ENCODE results near the gene TMEM30B. TPM values are rescaled to one million over a fixed set of nuclear protein-coding genes. Genes with fewer than 3 reads are reported as not detected.
"Not testable (repeated sequence)": the region's sequence is repeated elsewhere in the genome, so short reads cannot be mapped to it uniquely, and the experiment has no call there.

The TMEM30B gene
- total and polyA plus RNA-seq, 10 of the 15 experiments (the other 5 are each of a cell fraction or from before 2014, with no cell fraction given) = 0.10 TPM; not detected in 9

- in situ Hi-C loops (cut with MboI); H3K9ac ChIP-seq (ENCODE audit: control insufficient read depth, insufficient read depth, low read length); H2AFZ ChIP-seq (ENCODE audit: control insufficient read depth, low read depth, low read length); H3K79me2 ChIP-seq (ENCODE audit: control insufficient read depth, insufficient read depth, low read length); H3K4me1 ChIP-seq (ENCODE audit: control insufficient read depth, insufficient read depth, low read length); CTCF ChIA-PET; H3K36me3 ChIP-seq (ENCODE audit: control insufficient read depth in 2 of 2, insufficient read depth in 2 of 2, low read length in 1 of 2); H3K4me2 ChIP-seq (ENCODE audit: control insufficient read depth, insufficient read depth); RAD21 ChIA-PET (ENCODE audit: unreplicated experiment); ATAC-seq; DNase-seq (ENCODE audit: low read depth, low spot score); H4K20me1 ChIP-seq (ENCODE audit: control insufficient read depth, insufficient read depth); intact Hi-C loops (cut with micrococcal nuclease; ENCODE audit: unreplicated experiment); BruUV-seq (replicated peaks); H3K27ac ChIP-seq (ENCODE audit: control insufficient read depth, insufficient read depth); H3K9me3 ChIP-seq (replicated peaks; ENCODE audit: control insufficient read depth, insufficient read depth, low read length); H3K4me3 ChIP-seq; FAIRE-seq; POLR2A ChIA-PET; H3K27me3 ChIP-seq (replicated peaks in 1 of 2; ENCODE audit: control insufficient read depth in 2 of 2, insufficient read depth in 2 of 2, low read length in 1 of 2); SMC1A ChIA-PET (ENCODE audit: uncharacterized antibody, unreplicated experiment): not testable (repeated sequence)
- WGBS (ENCODE audit: insufficient coverage, insufficient replicate concordance, low lambda C conversion rate, missing lambda C conversion rate) = 50% methylated on average over 10 of the region's 10 CpGs
These were observed 41.9 kb downstream of the TMEM30B start for GRCh38 chr14:61239285-61239684.

DNA sequence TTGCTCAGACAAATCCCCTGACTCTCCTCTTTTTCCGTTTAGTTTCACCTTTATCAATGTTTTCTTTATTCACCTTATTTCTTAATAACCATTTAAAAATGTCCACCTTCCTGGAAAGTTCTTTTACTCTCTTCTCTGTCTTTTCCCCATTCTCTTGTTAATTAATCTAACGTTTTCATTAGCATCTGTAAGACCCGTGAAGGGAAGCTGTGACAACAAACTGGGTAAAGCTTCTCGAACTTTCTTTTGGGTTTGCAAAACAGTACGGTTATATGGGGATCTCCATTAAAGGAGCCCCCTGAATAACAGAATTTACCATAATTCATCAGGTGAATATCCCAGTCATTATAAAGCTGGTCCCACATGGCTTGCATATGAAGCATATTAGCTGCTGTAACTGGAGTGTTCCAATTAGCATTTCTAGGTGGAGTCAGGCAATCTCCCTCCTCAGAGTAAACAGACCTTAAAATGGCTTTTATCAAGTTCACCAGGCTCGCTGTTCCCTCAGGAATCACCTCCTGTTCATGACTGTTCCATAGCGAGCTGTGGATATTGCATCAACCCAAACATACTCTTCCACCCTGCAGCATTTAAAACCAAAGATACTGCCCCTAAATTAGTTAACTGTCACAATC, 42.4 kb downstream of the TMEM30B start:
- BruUV-seq (replicated peaks) = no TSS peak
- DNase-seq (ENCODE audit: low read depth, low spot score) = no peak
- POLR2A ChIA-PET = no interaction called here
- no peaks in the 10 kb centered on the region for H4K20me1 ChIP-seq (ENCODE audit: control insufficient read depth, insufficient read depth)
- in situ Hi-C loops (cut with MboI) (no loop called here), intact Hi-C loops (cut with micrococcal nuclease; ENCODE audit: unreplicated experiment) (no loop called here)
- RAD21 ChIA-PET (ENCODE audit: unreplicated experiment) = no interaction called here
- H3K79me2 ChIP-seq (ENCODE audit: control insufficient read depth, insufficient read depth, low read length) = no peaks in the 10 kb centered on the region
- no peak overlapping the region for H3K27ac ChIP-seq (ENCODE audit: control insufficient read depth, insufficient read depth)
- CTCF ChIA-PET = no interaction called here
- H2AFZ ChIP-seq (ENCODE audit: control insufficient read depth, low read depth, low read length) = no peak overlapping the region
- TF ChIP-seq, protein P1, sequence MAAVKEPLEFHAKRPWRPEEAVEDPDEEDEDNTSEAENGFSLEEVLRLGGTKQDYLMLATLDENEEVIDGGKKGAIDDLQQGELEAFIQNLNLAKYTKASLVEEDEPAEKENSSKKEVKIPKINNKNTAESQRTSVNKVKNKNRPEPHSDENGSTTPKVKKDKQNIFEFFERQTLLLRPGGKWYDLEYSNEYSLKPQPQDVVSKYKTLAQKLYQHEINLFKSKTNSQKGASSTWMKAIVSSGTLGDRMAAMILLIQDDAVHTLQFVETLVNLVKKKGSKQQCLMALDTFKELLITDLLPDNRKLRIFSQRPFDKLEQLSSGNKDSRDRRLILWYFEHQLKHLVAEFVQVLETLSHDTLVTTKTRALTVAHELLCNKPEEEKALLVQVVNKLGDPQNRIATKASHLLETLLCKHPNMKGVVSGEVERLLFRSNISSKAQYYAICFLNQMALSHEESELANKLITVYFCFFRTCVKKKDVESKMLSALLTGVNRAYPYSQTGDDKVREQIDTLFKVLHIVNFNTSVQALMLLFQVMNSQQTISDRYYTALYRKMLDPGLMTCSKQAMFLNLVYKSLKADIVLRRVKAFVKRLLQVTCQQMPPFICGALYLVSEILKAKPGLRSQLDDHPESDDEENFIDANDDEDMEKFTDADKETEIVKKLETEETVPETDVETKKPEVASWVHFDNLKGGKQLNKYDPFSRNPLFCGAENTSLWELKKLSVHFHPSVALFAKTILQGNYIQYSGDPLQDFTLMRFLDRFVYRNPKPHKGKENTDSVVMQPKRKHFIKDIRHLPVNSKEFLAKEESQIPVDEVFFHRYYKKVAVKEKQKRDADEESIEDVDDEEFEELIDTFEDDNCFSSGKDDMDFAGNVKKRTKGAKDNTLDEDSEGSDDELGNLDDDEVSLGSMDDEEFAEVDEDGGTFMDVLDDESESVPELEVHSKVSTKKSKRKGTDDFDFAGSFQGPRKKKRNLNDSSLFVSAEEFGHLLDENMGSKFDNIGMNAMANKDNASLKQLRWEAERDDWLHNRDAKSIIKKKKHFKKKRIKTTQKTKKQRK (IDR thresholded peaks at IDR 0.05; ENCODE audit: low read depth, low read length) = no peak
- TF ChIP-seq PML (IDR thresholded peaks at IDR 0.05; ENCODE audit: low read length) = no peak
- no peak for TF ChIP-seq TCF7 (IDR thresholded peaks at IDR 0.05; ENCODE audit: borderline replicate concordance)
- TF ChIP-seq RB1 (IDR thresholded peaks at IDR 0.05; ENCODE audit: borderline replicate concordance) = no peak
- TF ChIP-seq BACH1 (IDR thresholded peaks at IDR 0.05; ENCODE audit: borderline replicate concordance) = no peak
- no peak for ATAC-seq
- no peaks in the 10 kb centered on the region for H3K36me3 ChIP-seq (ENCODE audit: control insufficient read depth in 2 of 2, insufficient read depth in 2 of 2, low read length in 1 of 2)
- no peak overlapping the region for H3K4me2 ChIP-seq (ENCODE audit: control insufficient read depth, insufficient read depth)
- H3K4me3 ChIP-seq = no peak overlapping the region
- no peaks in the 10 kb centered on the region for H3K4me1 ChIP-seq (ENCODE audit: control insufficient read depth, insufficient read depth, low read length)
- FAIRE-seq = no peak
- SMC1A ChIA-PET (ENCODE audit: uncharacterized antibody, unreplicated experiment) = interaction anchor here (1.1 kb wide), 1 partner anchor 14 kb away, joined by 3 read pairs; no protein-coding TSS in a partner anchor
- WGBS (ENCODE audit: insufficient coverage, insufficient replicate concordance, low lambda C conversion rate, missing lambda C conversion rate) = 59% methylated on average over 7 of the region's 7 CpGs
- H3K9ac ChIP-seq (ENCODE audit: control insufficient read depth, insufficient read depth, low read length) = no peak overlapping the region
- peaks cover 9% of the 10 kb centered on the region for H3K9me3 ChIP-seq (replicated peaks; ENCODE audit: control insufficient read depth, insufficient read depth, low read length)
- no peaks in the 10 kb centered on the region for H3K27me3 ChIP-seq (replicated peaks in 1 of 2; ENCODE audit: control insufficient read depth in 2 of 2, insufficient read depth in 2 of 2, low read length in 1 of 2)
